ENCODE results near the gene CHST10. TPM values are rescaled to one million over a fixed set of nuclear protein-coding genes. Genes with fewer than 3 reads are reported as not detected.

The CHST10 gene
- total RNA-seq, 1 donor from 2014 or later: 20.6 TPM

- no peak for DNase-seq (ENCODE audit: low spot score)
- TF ChIP-seq, protein P1, sequence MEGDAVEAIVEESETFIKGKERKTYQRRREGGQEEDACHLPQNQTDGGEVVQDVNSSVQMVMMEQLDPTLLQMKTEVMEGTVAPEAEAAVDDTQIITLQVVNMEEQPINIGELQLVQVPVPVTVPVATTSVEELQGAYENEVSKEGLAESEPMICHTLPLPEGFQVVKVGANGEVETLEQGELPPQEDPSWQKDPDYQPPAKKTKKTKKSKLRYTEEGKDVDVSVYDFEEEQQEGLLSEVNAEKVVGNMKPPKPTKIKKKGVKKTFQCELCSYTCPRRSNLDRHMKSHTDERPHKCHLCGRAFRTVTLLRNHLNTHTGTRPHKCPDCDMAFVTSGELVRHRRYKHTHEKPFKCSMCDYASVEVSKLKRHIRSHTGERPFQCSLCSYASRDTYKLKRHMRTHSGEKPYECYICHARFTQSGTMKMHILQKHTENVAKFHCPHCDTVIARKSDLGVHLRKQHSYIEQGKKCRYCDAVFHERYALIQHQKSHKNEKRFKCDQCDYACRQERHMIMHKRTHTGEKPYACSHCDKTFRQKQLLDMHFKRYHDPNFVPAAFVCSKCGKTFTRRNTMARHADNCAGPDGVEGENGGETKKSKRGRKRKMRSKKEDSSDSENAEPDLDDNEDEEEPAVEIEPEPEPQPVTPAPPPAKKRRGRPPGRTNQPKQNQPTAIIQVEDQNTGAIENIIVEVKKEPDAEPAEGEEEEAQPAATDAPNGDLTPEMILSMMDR (IDR thresholded peaks at IDR 0.05; ENCODE audit: unreplicated experiment): no peak
- Mint-ChIP-seq H3K9me3 (ENCODE audit: unreplicated experiment) (peaks cover 4% of the 10 kb centered on the region), H3K27me3 (ENCODE audit: unreplicated experiment) (no peaks in the 10 kb centered on the region), H3K4me1 (ENCODE audit: unreplicated experiment) (no peaks in the 10 kb centered on the region), H3K27ac (ENCODE audit: unreplicated experiment) (no peak overlapping the region), H3K36me3 (ENCODE audit: low read depth, unreplicated experiment) (no peaks in the 10 kb centered on the region), H3K4me3 (ENCODE audit: unreplicated experiment) (no peak overlapping the region)
Observed at GRCh38 chr2:100451092-100451491, 33.6 kb upstream of the CHST10 start.

DNA sequence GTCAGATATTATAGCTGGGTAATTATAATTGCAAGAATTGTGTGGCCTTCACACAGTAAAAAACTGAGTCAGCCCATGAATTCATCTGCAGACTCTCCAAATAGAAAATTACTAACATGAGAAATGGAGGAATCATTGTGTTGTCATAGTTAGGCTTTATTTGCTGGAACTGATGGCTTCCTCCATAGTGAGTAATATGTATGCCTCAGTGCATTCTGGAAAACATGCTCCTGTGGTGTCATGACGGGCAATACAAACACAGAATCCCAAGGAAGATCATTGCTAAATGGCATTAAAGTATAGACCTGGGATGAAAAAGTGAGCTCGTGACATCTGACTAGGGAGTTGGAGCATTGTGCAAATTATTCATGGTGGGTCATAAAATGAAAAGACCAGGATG lies 29.2 kb upstream of the CHST10 start:
- Mint-ChIP-seq H3K9me3 (ENCODE audit: unreplicated experiment) (no peaks in the 10 kb centered on the region), H3K4me3 (ENCODE audit: unreplicated experiment) (no peak overlapping the region), H3K4me1 (ENCODE audit: unreplicated experiment) (no peaks in the 10 kb centered on the region), H3K27ac (ENCODE audit: unreplicated experiment) (no peak overlapping the region), H3K27me3 (ENCODE audit: unreplicated experiment) (no peaks in the 10 kb centered on the region), H3K36me3 (ENCODE audit: low read depth, unreplicated experiment) (no peaks in the 10 kb centered on the region)
- TF ChIP-seq, protein P1 (IDR thresholded peaks at IDR 0.05; ENCODE audit: unreplicated experiment): no peak
- DNase-seq (ENCODE audit: low spot score): no peak

GRCh38 chr2:100437751-100438150 lies 20.3 kb upstream of the CHST10 start:
- no peaks in the 10 kb centered on the region for H3K27me3 Mint-ChIP-seq (ENCODE audit: unreplicated experiment)
- TF ChIP-seq, protein P1 (IDR thresholded peaks at IDR 0.05; ENCODE audit: unreplicated experiment): no peak
- no peak overlapping the region for H3K4me3 Mint-ChIP-seq (ENCODE audit: unreplicated experiment)
- no peaks in the 10 kb centered on the region for H3K36me3 Mint-ChIP-seq (ENCODE audit: low read depth, unreplicated experiment)
- no peak overlapping the region for H3K27ac Mint-ChIP-seq (ENCODE audit: unreplicated experiment)
- no peak for DNase-seq (ENCODE audit: low spot score)
- H3K9me3 Mint-ChIP-seq (ENCODE audit: unreplicated experiment): no peaks in the 10 kb centered on the region
- no peaks in the 10 kb centered on the region for H3K4me1 Mint-ChIP-seq (ENCODE audit: unreplicated experiment)

GRCh38 chr2:100429726-100430125 lies 12.3 kb upstream of the CHST10 start:
- no peak overlapping the region for H3K27ac Mint-ChIP-seq (ENCODE audit: unreplicated experiment)
- TF ChIP-seq, protein P1 (IDR thresholded peaks at IDR 0.05; ENCODE audit: unreplicated experiment): no peak

GRCh38 chr2:100427627-100428258 lies 10.3 kb upstream of the CHST10 start:
- peak; percentile 57 for DNase-seq (ENCODE audit: low spot score)
- Mint-ChIP-seq H3K4me3 (ENCODE audit: unreplicated experiment) (no peak overlapping the region), H3K9me3 (ENCODE audit: unreplicated experiment) (no peaks in the 10 kb centered on the region), H3K27ac (ENCODE audit: unreplicated experiment) (no peak overlapping the region), H3K36me3 (ENCODE audit: low read depth, unreplicated experiment) (no peaks in the 10 kb centered on the region), H3K4me1 (ENCODE audit: unreplicated experiment) (no peaks in the 10 kb centered on the region), H3K27me3 (ENCODE audit: unreplicated experiment) (no peaks in the 10 kb centered on the region)
- TF ChIP-seq, protein P1 (IDR thresholded peaks at IDR 0.05; ENCODE audit: unreplicated experiment): peak; percentile 60

More at GRCh38 chr2:100429726-100430125, 12.3 kb upstream of the CHST10 start:
- H3K9me3 Mint-ChIP-seq (ENCODE audit: unreplicated experiment): no peaks in the 10 kb centered on the region
- H3K36me3 Mint-ChIP-seq (ENCODE audit: low read depth, unreplicated experiment): no peaks in the 10 kb centered on the region
- DNase-seq (ENCODE audit: low spot score): no peak
- H3K27me3 Mint-ChIP-seq (ENCODE audit: unreplicated experiment): no peaks in the 10 kb centered on the region
- no peaks in the 10 kb centered on the region for H3K4me1 Mint-ChIP-seq (ENCODE audit: unreplicated experiment)
- H3K4me3 Mint-ChIP-seq (ENCODE audit: unreplicated experiment): no peak overlapping the region
